Ecto neural progenitor cell (in vitro differentiated cells): ENCODE results near the gene HEATR9.

Source experiments
- DNase-seq: peaks from one replicate; pipeline ENCODE4 v3.0.0-alpha.2; 2018; ENCODE audit warnings: low spot score

Gene HEATR9

DNA sequence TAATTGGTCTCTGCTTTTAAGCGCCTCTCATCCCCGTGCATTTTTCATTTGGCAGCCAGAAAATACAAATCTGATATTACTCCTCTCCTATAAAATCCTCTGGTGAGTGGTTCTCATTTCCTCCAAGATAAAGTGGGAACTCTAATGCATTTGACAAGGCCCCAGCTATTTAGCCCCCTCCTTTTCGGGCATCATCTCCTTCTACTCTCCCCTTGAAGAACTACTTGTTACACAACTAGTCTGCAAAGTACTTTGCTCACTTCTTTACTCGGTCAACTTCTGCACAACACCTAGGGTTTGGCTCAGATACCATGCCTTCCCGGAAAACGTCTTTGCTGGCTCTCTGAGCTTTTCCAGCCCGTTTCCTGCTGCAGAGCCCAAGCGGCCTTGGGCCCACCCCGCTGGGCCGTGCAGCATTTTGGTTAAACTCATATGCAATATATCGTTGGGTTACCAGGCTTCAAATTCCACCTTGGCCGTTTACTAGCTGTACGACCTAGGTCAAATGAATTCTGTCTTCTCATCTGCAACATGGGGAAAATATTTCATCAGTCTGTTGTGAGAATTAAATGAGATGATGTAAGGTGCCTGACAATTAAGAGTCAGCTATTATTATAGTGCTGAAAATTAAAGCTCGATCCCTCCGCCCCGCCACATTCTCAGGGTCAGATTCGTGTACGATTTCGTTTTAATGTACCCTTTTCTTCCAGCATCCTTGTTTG, 60.3 kb downstream of the HEATR9 start:
- no peak for DNase-seq

DNA sequence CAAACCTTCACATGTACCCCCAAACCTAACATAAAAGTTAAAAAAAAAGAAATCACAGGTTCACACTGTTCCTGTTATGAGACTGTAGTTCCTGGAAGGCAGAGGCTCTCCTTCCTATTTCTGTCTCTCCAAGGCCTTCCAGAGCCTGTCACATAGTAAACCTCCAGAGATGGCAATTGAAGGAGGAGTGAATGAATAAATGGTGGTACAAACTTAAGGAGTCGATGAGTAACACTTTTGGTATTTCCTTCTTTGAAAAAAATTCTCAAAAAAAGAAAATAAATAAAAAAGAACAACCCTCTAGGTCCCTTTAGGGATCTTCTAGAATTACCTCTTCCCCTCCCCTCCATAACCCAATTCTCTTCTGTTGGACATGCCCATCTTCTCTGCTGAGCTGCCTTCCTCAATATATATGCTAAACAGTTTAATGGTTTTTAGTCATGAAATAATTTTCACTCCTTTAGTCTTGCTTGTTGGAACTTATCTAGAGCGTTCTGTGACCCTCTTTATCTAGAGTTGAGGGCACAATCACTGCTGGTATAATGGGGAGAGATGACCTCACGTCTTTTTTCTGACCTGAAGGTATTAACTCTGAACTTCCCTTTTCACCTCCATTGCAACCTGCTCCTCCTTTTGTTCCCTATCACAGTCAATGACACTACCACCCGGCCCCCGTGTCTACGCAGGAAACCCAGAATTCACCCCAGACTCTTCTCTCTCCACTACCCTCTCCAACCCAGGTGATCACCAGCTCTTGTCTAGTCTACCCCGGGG, 61.1 kb downstream of the HEATR9 start:
- no peak for DNase-seq
